Fibroblast of mammary gland (primary cell): ENCODE data around the gene RARA.

Source experiments
- DNase-seq: peaks from one replicate; pipeline ENCODE4 v3.0.0-alpha.2; 2010; ENCODE audit warnings: low read depth
- H3K4me3 ChIP-seq: 2 replicates; pipeline ENCODE4 v1.5.1; 2011; ENCODE audit warnings: low read depth, mild to moderate bottlenecking, low read length, moderate library complexity; ENCODE audit not compliant: control insufficient read depth
- TF ChIP-seq, protein P1 (sequence below): conservative IDR thresholded peaks from 2 replicates; pipeline ENCODE4 v1.5.1; 2011; ENCODE audit warnings: low read depth, low read length, inconsistent platforms; ENCODE audit not compliant: control insufficient read depth, insufficient read depth

Gene RARA

GRCh38 chr17:40361925-40362695 lies 53.1 kb downstream of the RARA start:
- TF ChIP-seq, protein P1, sequence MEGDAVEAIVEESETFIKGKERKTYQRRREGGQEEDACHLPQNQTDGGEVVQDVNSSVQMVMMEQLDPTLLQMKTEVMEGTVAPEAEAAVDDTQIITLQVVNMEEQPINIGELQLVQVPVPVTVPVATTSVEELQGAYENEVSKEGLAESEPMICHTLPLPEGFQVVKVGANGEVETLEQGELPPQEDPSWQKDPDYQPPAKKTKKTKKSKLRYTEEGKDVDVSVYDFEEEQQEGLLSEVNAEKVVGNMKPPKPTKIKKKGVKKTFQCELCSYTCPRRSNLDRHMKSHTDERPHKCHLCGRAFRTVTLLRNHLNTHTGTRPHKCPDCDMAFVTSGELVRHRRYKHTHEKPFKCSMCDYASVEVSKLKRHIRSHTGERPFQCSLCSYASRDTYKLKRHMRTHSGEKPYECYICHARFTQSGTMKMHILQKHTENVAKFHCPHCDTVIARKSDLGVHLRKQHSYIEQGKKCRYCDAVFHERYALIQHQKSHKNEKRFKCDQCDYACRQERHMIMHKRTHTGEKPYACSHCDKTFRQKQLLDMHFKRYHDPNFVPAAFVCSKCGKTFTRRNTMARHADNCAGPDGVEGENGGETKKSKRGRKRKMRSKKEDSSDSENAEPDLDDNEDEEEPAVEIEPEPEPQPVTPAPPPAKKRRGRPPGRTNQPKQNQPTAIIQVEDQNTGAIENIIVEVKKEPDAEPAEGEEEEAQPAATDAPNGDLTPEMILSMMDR: no peak
- no peak overlapping the region for H3K4me3 ChIP-seq

GRCh38 chr17:40362696-40363110 lies 53.7 kb downstream of the RARA start:
- DNase-seq: peak; percentile 63
- peak overlapping the region; percentile 27 for H3K4me3 ChIP-seq
- TF ChIP-seq, protein P1: peak; percentile 47

More at GRCh38 chr17:40361925-40362695, 53.1 kb downstream of the RARA start:
- no peak for DNase-seq

DNA sequence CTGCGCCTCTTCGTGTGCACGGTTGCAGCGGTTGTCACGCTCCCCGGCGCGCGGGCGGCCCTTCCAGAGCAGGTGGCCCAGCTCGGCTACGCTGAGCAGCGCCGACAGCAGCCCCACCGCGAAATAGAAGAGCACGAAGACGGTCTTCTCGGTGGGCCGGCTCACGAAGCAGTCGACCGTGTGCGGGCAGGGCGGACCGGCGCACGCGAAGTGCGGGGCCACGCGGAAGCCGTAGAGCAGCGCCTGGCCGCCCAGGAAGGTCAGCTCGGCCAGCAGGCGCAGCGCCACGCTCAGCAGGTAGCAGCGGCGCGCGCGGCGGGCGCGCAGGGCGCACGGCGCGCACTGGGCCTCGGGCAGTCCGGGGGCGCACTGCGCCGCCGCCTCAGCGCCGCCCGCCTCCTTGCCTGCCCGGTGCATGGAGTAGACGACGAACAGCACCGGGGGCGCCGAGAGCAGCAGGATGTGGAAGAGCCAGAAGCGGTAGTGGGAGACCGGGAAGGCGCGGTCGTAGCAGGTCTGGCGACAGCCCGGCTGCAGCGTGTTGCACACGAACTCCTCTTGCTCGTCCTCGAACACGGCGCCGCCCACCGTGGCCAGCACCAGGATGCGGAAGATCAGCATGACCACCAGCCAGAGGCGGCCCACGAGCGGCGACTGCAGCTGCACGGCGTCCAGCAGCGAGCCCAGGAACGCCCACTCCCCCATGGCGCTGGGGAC lies 54.3 kb downstream of the RARA start:
- TF ChIP-seq, protein P1: no peak
- DNase-seq: peak; percentile 17
- H3K4me3 ChIP-seq: peak overlapping the region; percentile 35

DNA sequence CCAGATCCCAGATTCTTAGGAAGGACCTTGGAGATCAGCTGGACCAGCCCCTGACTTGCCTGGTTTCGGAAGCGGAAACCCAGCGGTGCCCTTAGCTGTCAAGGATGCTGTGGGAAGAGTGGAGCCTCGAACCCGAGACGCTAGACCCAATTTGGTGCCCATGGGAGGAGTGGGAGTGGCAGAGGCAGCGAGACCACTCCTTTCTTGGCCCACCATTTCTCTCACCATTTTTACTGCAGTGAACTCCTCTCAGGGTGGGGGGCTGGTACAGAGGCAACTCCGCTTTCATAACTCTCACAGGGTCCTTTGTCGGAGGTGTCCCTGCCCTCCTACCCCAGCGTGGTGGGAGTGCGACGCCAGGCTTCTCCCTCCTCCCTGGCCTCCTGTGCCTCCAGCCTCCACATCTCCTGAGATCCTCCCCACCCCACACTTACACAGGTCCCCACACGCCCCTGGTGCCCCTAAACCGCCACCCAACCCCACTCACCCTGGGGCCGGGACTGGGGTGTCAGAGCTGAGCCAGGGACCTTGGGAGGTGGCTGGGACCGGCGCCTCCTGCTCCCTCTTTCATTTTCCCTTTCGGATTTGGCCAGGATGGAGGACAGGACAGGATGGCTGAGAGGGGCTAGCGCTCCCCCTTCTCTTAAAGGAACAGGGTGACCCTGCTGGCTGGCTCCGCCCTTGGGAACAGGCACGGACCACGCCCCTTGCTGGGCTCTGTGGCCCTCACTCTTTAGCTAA lies 55.3 kb downstream of the RARA start, which contains the start of gene GJD3:
TSS of gene GJD3 (minus strand) at position 617 of the 741 bp plus-strand sequence. CDS start 922 bp downstream, outside the sequence.
- no peak for DNase-seq

DNA sequence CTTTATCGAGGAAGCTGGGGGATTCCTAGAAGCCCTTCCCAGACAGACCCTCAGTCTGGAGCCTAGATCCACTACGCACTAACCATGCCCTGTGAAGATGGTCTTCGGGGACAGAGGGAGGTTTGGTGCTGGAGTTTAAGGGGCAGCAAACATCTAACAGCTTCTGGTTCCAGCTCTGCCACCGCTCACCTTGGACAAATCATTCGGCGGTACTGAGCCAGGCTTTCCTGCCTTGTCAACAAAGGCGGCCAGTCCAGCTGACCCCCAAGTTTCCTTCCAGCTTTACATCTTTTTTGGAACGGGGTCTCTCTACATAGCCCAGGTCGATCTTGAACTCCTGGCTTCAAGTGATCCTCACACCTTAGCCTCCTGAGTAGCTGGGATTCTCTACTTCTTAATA lies 55.9 kb downstream of the RARA start:
- TF ChIP-seq, protein P1: no peak
- no peak overlapping the region for H3K4me3 ChIP-seq
- DNase-seq: no peak

More for the DNA sequence above, 55.3 kb downstream of the RARA start, which contains the start of gene GJD3:
- peak within 1 kb of the TSS; percentile 35 for H3K4me3 ChIP-seq
- TF ChIP-seq, protein P1: no peak

GRCh38 chr17:40366076-40366860 lies 57.3 kb downstream of the RARA start:
- DNase-seq: no peak
- H3K4me3 ChIP-seq: no peak overlapping the region

More at GRCh38 chr17:40366076-40366860, 57.3 kb downstream of the RARA start:
- TF ChIP-seq, protein P1: no peak
